ENCODE data around the gene FYB1.

The FYB1 gene

DNA sequence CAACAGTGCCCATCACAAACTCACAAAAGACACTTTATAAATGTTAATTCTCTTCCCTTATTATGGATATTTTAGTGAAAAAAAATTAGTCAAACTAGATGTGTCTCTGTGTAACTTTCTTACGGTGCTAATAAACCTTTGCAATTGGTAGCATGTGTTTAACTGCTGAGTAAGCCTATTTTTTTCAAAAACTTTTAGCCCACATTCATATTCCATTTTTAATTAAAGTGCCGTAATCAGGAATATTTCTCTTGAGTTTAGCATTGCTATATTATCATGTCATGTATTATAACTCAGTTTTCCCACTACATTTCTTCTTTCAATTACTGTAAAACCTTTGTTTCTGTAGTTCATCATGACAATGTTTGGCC lies 51.4 kb downstream of the FYB1 start:
- WGBS, 2 experiments (ENCODE audit: insufficient coverage in 2 of 2) = no CpG with 5 or more reads among the region's 2 CpGs
- H3K27ac ChIP-seq (ENCODE audit: low read depth, low read length, severe bottlenecking) = no peak overlapping the region
- H3K4me1 ChIP-seq (ENCODE audit: control insufficient read depth, insufficient read depth, low read length, poor library complexity, severe bottlenecking) = peaks cover 9% of the 10 kb centered on the region
- H3K4me3 ChIP-seq (ENCODE audit: extremely low read depth, insufficient read depth, low read length, poor library complexity, severe bottlenecking) = no peak overlapping the region
- H3K9me3 ChIP-seq (ENCODE audit: control insufficient read depth, low read length) = no peaks in the 10 kb centered on the region
- no peaks in the 10 kb centered on the region for H3K36me3 ChIP-seq (ENCODE audit: control insufficient read depth, insufficient read depth, low read length)

DNA sequence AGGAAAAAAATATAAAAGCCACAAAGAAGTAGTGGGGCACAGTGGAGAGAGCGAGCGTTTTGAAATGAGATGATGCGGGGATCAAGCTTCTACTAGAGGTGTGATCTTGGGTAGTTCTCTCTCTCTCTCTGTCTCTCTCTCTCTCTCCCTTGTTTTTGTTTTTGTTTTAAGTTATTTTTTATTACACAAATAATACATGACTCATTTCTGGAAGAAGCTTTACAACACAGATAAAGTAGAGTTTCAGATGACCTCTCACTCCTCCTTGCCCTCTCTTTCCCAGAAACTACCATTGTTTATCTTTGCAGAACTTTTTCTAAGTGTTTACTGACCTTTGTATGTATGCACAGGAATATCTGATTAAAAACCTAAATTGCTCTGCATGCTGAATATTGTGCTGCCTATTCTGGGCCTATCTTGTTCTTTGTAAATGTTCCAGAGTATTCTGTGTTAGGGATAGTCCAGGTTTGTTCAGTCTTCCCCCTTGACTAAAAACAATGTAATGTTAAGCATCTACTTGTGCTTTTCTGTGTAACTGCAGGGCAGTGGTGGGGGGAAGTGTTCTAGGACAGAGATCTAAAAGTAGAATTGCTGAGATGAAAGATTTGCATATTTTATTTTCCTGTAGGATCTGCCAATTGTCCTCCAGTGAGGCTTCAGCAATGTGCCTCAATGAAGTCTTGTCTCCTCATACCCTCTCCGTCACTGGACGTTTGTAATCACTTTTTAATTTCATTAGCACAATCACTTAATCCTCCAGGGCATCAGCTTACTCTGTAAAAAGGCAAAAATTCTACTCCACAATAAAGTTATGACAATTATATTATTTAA lies 52.0 kb downstream of the FYB1 start:
- H3K27ac ChIP-seq (ENCODE audit: low read depth, low read length, severe bottlenecking) = no peak overlapping the region
- H3K36me3 ChIP-seq (ENCODE audit: control insufficient read depth, insufficient read depth, low read length) = no peaks in the 10 kb centered on the region
- H3K9me3 ChIP-seq (ENCODE audit: control insufficient read depth, low read length) = no peaks in the 10 kb centered on the region
- peaks cover 9% of the 10 kb centered on the region for H3K4me1 ChIP-seq (ENCODE audit: control insufficient read depth, insufficient read depth, low read length, poor library complexity, severe bottlenecking)
- H3K4me3 ChIP-seq (ENCODE audit: extremely low read depth, insufficient read depth, low read length, poor library complexity, severe bottlenecking) = no peak overlapping the region
- WGBS, 2 experiments (ENCODE audit: insufficient coverage in 2 of 2) = 70 to 89% methylated on average over 2 of the region's 5 CpGs

DNA sequence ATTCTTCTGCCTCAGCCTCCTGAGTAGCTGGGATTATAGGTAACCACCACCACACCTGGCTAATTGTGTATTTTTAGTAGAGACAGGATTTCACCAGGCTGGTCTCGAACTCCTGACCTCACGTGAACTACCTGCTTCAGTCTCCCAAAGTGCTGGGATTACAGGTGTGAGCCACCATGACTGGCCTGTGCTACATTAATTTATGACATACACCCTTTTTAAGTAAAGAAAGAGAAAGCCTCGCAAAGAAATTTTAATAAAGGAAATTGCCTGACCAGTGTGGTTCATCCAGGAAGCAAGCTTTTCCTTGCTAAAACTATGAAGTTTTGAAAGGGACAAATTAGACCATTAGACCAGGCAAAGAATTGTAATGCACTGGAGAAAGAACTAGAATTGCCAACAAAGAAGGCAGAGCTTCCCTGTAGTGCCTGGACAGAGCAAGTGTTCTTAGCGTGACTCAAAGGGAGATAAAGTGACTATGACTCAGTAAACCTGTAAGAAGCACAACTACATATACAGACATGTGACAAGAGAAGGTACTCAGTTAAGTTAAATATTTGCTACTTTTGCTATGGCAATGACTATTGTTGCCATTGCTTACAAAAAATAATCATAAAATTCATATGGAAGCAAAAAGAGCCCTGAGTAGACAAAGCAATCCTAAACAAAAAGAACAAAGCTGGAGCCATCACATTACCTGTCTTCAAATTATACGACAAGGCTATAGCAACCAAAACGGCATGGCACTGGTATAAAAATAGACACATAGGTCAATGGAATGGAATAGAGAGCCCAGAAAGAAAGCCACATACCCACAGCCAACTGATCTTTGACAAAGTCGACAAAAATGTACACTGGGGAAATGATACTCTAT lies 54.6 kb downstream of the FYB1 start:
- H3K27ac ChIP-seq (ENCODE audit: low read depth, low read length, severe bottlenecking) = no peak overlapping the region
- H3K4me3 ChIP-seq (ENCODE audit: extremely low read depth, insufficient read depth, low read length, poor library complexity, severe bottlenecking) = no peak overlapping the region
- WGBS, 2 experiments (ENCODE audit: insufficient coverage in 2 of 2) = 80 to 93% methylated on average over 2 to 3 of the region's 7 CpGs
- H3K9me3 ChIP-seq (ENCODE audit: control insufficient read depth, low read length) = no peaks in the 10 kb centered on the region
- H3K4me1 ChIP-seq (ENCODE audit: control insufficient read depth, insufficient read depth, low read length, poor library complexity, severe bottlenecking) = peaks cover 9% of the 10 kb centered on the region
- H3K36me3 ChIP-seq (ENCODE audit: control insufficient read depth, insufficient read depth, low read length) = no peaks in the 10 kb centered on the region

- Histone ChIP-seq H3K4me3 (ENCODE audit: extremely low read depth, insufficient read depth, low read length, poor library complexity, severe bottlenecking) (no peak overlapping the region), H3K36me3 (ENCODE audit: control insufficient read depth, insufficient read depth, low read length) (no peaks in the 10 kb centered on the region), H3K4me1 (ENCODE audit: control insufficient read depth, insufficient read depth, low read length, poor library complexity, severe bottlenecking) (peaks cover 9% of the 10 kb centered on the region), H3K27ac (ENCODE audit: low read depth, low read length, severe bottlenecking) (no peak overlapping the region), H3K9me3 (ENCODE audit: control insufficient read depth, low read length) (no peaks in the 10 kb centered on the region)
- 20% methylated on average over 1 of the region's 1 CpG; no CpG with 5 or more reads in 1 of the 2 experiments for WGBS, 2 experiments (ENCODE audit: insufficient coverage in 2 of 2)
Observed at GRCh38 chr5:39164016-39164415, 55.3 kb downstream of the FYB1 start.

DNA sequence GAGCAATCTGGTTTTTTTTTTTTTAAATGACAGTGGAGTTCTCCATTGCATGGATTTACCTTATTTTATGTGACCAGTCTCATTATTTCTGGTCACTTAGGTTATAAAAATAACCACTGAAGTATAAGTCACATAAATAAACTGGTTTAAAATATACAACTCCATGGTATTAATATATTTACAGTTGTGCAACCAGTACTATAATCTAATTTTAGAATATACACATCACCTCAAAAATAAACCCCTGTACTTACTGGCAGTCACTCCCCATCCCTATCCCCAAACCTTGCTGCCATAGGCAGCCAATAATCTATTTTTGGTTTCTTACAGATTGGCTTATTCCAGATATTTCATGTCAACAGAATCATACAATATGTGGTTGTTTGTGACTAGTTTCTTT lies 57.8 kb downstream of the FYB1 start:
- no peaks in the 10 kb centered on the region for H3K4me1 ChIP-seq (ENCODE audit: control insufficient read depth, insufficient read depth, low read length, poor library complexity, severe bottlenecking)
- no peaks in the 10 kb centered on the region for H3K36me3 ChIP-seq (ENCODE audit: control insufficient read depth, insufficient read depth, low read length)
- H3K27ac ChIP-seq (ENCODE audit: low read depth, low read length, severe bottlenecking) = no peak overlapping the region
- H3K9me3 ChIP-seq (ENCODE audit: control insufficient read depth, low read length) = no peaks in the 10 kb centered on the region
- no peak overlapping the region for H3K4me3 ChIP-seq (ENCODE audit: extremely low read depth, insufficient read depth, low read length, poor library complexity, severe bottlenecking)

DNA sequence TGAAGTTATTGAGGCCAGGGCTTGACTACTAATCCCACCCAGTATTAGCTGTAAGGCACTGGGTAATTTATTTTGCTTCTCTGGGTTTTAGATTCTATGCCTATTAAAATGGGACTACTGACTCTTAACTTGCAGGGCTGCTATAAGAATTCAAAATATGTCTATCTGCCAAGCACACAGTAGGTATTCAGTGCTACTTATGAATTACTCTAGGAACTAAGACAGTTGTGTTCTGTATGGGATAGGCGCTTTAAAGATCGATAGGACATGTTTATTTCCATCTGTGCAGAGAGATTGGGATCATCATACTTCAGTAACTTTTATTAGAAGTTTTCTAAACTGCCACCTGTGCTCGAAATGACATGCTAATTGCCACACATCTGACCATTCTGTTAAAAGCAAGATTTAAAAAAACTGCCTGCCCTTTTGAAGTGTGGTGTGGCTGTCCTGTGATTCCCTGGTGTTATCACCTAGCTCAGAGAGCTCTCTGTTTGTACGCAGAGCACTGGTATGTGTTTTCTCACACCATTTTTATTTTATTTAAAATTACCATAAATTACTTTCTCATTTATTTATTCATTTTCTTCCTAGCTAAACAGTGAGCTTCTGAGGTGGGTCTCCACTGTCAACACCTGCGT lies 58.7 kb downstream of the FYB1 start:
- Histone ChIP-seq H3K4me3 (ENCODE audit: extremely low read depth, insufficient read depth, low read length, poor library complexity, severe bottlenecking) (no peak overlapping the region), H3K4me1 (ENCODE audit: control insufficient read depth, insufficient read depth, low read length, poor library complexity, severe bottlenecking) (no peaks in the 10 kb centered on the region), H3K36me3 (ENCODE audit: control insufficient read depth, insufficient read depth, low read length) (no peaks in the 10 kb centered on the region), H3K9me3 (ENCODE audit: control insufficient read depth, low read length) (no peaks in the 10 kb centered on the region), H3K27ac (ENCODE audit: low read depth, low read length, severe bottlenecking) (no peak overlapping the region)
- WGBS, 2 experiments (ENCODE audit: insufficient coverage in 2 of 2) = 80 to 86% methylated on average over 1 to 5 of the region's 5 CpGs

DNA sequence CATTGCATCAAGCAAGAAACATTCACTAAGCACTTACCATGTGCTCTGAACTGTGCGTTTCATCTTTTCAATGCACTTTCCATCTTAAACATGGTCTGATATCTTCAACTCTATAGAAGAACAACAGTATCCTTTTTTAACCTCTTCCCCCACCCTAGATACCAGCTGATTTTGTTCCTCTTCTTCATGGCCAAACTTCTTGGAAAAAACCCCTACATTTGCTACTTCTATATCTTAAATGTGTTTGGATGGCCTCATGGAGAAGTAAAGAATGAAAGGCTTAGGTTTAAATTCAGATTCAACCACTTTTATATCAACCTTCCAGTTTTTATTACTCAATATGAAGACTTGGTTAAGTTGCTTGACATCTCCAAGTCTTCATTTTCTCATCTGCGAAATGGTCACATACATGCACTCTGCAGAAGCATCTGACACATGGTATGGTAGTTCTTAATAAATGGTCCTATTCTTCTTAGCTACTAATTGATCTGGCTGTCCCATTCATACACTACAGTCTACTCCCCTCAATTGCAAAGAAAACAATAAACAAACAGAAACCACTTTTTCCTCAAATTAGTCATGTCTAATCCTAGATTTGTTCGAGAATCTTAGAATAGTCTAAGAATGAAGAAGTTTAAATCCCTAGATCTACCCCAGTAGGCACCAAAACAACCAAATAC lies 59.4 kb downstream of the FYB1 start:
- Histone ChIP-seq H3K4me1 (ENCODE audit: control insufficient read depth, insufficient read depth, low read length, poor library complexity, severe bottlenecking) (no peaks in the 10 kb centered on the region), H3K36me3 (ENCODE audit: control insufficient read depth, insufficient read depth, low read length) (no peaks in the 10 kb centered on the region), H3K9me3 (ENCODE audit: control insufficient read depth, low read length) (no peaks in the 10 kb centered on the region), H3K27ac (ENCODE audit: low read depth, low read length, severe bottlenecking) (no peak overlapping the region), H3K4me3 (ENCODE audit: extremely low read depth, insufficient read depth, low read length, poor library complexity, severe bottlenecking) (no peak overlapping the region)
- 100% methylated on average over 1 of the region's 3 CpGs for WGBS, 2 experiments (ENCODE audit: insufficient coverage in 2 of 2)

- no peak overlapping the region for H3K27ac ChIP-seq (ENCODE audit: low read depth, low read length, severe bottlenecking)
- H3K4me1 ChIP-seq (ENCODE audit: control insufficient read depth, insufficient read depth, low read length, poor library complexity, severe bottlenecking) = no peaks in the 10 kb centered on the region
- no peak overlapping the region for H3K4me3 ChIP-seq (ENCODE audit: extremely low read depth, insufficient read depth, low read length, poor library complexity, severe bottlenecking)
- 78 to 80% methylated on average over 1 of the region's 2 CpGs for WGBS, 2 experiments (ENCODE audit: insufficient coverage in 2 of 2)
- H3K9me3 ChIP-seq (ENCODE audit: control insufficient read depth, low read length) = no peaks in the 10 kb centered on the region
- no peaks in the 10 kb centered on the region for H3K36me3 ChIP-seq (ENCODE audit: control insufficient read depth, insufficient read depth, low read length)
Observed at GRCh38 chr5:39158786-39159185, 60.6 kb downstream of the FYB1 start.

GRCh38 chr5:39158127-39158593 lies 61.2 kb downstream of the FYB1 start:
- Histone ChIP-seq H3K4me3 (ENCODE audit: extremely low read depth, insufficient read depth, low read length, poor library complexity, severe bottlenecking) (no peak overlapping the region), H3K4me1 (ENCODE audit: control insufficient read depth, insufficient read depth, low read length, poor library complexity, severe bottlenecking) (no peaks in the 10 kb centered on the region), H3K9me3 (ENCODE audit: control insufficient read depth, low read length) (no peaks in the 10 kb centered on the region), H3K27ac (ENCODE audit: low read depth, low read length, severe bottlenecking) (no peak overlapping the region), H3K36me3 (ENCODE audit: control insufficient read depth, insufficient read depth, low read length) (no peaks in the 10 kb centered on the region)
- WGBS, 2 experiments (ENCODE audit: insufficient coverage in 2 of 2) = 93 to 100% methylated on average over 2 to 3 of the region's 4 CpGs

DNA sequence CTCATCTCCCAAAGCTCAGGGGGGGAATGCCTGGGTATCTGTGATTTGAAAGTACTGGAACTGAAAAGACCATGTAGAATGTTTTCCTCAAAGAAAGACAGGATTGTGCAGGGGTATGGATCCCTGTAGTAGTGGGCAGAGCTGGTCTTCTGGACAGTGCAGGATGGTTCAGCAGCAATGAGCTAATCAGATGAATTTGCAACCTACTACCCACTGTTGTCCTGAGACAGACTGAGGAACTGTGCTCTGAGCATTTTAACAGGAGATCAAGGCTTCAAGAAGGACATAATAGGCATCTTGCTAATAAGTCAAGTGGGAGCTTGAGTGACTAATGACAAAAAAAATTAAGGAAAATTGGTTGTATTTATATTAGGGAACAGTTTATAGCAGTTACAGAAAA lies 61.7 kb downstream of the FYB1 start:
- H3K4me3 ChIP-seq (ENCODE audit: extremely low read depth, insufficient read depth, low read length, poor library complexity, severe bottlenecking) = no peak overlapping the region
- no peaks in the 10 kb centered on the region for H3K36me3 ChIP-seq (ENCODE audit: control insufficient read depth, insufficient read depth, low read length)
- no peaks in the 10 kb centered on the region for H3K9me3 ChIP-seq (ENCODE audit: control insufficient read depth, low read length)
- H3K4me1 ChIP-seq (ENCODE audit: control insufficient read depth, insufficient read depth, low read length, poor library complexity, severe bottlenecking) = no peaks in the 10 kb centered on the region
- H3K27ac ChIP-seq (ENCODE audit: low read depth, low read length, severe bottlenecking) = no peak overlapping the region

Measured in mesodermal cell (in vitro differentiated cells).